ENCODE data around the gene IDI2. TPM values are rescaled to one million over a fixed set of nuclear protein-coding genes. Genes with fewer than 3 reads are reported as not detected.
A peak's percentile ranks its signal among the peaks of the same experiment; 100 is the strongest.

Gene IDI2
- total and polyA plus RNA-seq, 2 of the 13 experiments (the other 11 are each of a cell fraction or from before 2014, with no cell fraction given): not detected

- TF ChIP-seq AGO2 (optimal IDR thresholded peaks at IDR 0.05; ENCODE audit: low read depth, low read length): peak; percentile 84
- no peak for TF ChIP-seq ZNF674 (CRISPR knock-in tag; IDR thresholded peaks at IDR 0.05; ENCODE audit: low read depth)
- peak; percentile 92 for TF ChIP-seq PHF20 (CRISPR knock-in tag; IDR thresholded peaks at IDR 0.05)
- TF ChIP-seq CERS6 (CRISPR knock-in tag; IDR thresholded peaks at IDR 0.05): no peak
- no peak for TF ChIP-seq ZNF326 (CRISPR knock-in tag; IDR thresholded peaks at IDR 0.05; ENCODE audit: borderline replicate concordance)
- no peak for TF ChIP-seq AFF4 (CRISPR knock-in tag; IDR thresholded peaks at IDR 0.05)
- TF ChIP-seq THRA (CRISPR knock-in tag; IDR thresholded peaks at IDR 0.05; ENCODE audit: borderline replicate concordance): peak; percentile 23; the same call in 1 of the 2 replicates
- TF ChIP-seq NFYC (CRISPR knock-in tag; IDR thresholded peaks at IDR 0.05): peak; percentile 30; the same call in 1 of the 2 replicates
- TF ChIP-seq MIER3 (CRISPR knock-in tag; IDR thresholded peaks at IDR 0.05; ENCODE audit: borderline replicate concordance): no peak; the same call in 1 of the 2 replicates
- peak; percentile 37; the same call in 1 of the 2 replicates for TF ChIP-seq GFI1 (CRISPR knock-in tag; IDR thresholded peaks at IDR 0.05; ENCODE audit: borderline replicate concordance)
- TF ChIP-seq ZNF589 (CRISPR knock-in tag; conservative IDR thresholded peaks at IDR 0.05): peak; percentile 76
- no peak for TF ChIP-seq ZNF24 (IDR thresholded peaks at IDR 0.05)
- TF ChIP-seq ZNF678 (CRISPR knock-in tag; IDR thresholded peaks at IDR 0.05): no peak; the same call in 1 of the 2 replicates
- TF ChIP-seq ZKSCAN1 (IDR thresholded peaks at IDR 0.05; ENCODE audit: low read length): no peak
- TF ChIP-seq HNF4G (IDR thresholded peaks at IDR 0.05; ENCODE audit: borderline replicate concordance, low read depth, low read length): no peak
- TF ChIP-seq HNF4G (CRISPR knock-in tag; IDR thresholded peaks at IDR 0.05; ENCODE audit: borderline replicate concordance, low read depth): 0 out of 2 replicates have a peak, but pooled peaks have one; percentile 38
- TF ChIP-seq RFXANK (CRISPR knock-in tag; IDR thresholded peaks at IDR 0.05): no peak
- TF ChIP-seq YEATS2 (CRISPR knock-in tag; IDR thresholded peaks at IDR 0.05; ENCODE audit: borderline replicate concordance): peak; percentile 89
- TF ChIP-seq SP1 (IDR thresholded peaks at IDR 0.05): no peak
- 0 out of 2 replicates have a peak, but pooled peaks have one; percentile 48 for TF ChIP-seq SP1 (CRISPR knock-in tag; IDR thresholded peaks at IDR 0.05)
- no peak; the same call in 1 of the 2 replicates for TF ChIP-seq RNF219 (CRISPR knock-in tag; IDR thresholded peaks at IDR 0.05)
Measured at GRCh38 chr10:1056326-1057105, 30.9 kb upstream of the IDI2 start, which contains the start of gene WDR37 (continued).
